ENCODE results near the gene KLHL5. TPM values are rescaled to one million over a fixed set of nuclear protein-coding genes. Genes with fewer than 3 reads are reported as not detected.
A peak's percentile ranks its signal among the peaks of the same experiment; 100 is the strongest.

Gene KLHL5
- total and polyA plus RNA-seq, 9 of the 15 experiments (the other 6 are each of a cell fraction or from before 2014, with no cell fraction given): 8.0 to 30.8 (median 22.1) TPM

- POLR2A ChIA-PET: interaction anchor here (0.5 to 1.8 kb wide), 3 partner anchors 19 to 264 kb away, joined by 3 to 7 read pairs (median 4); no protein-coding TSS in a partner anchor
- no peak overlapping the region for H3K9ac ChIP-seq (ENCODE audit: insufficient read depth in 1 of 2, low read depth in 2 of 2, low read length in 2 of 2)
- peak overlapping the region; percentile 89; the same call in 1 of the 2 replicates for H2AFZ ChIP-seq (ENCODE audit: low read depth, low read length)
- no TSS peak for BruUV-seq (replicated peaks)
- H3K27me3 ChIP-seq (ENCODE audit: control insufficient read depth in 2 of 2, insufficient read depth in 2 of 2, low read length in 2 of 2): no peaks in the 10 kb centered on the region
- no peak overlapping the region for H3K4me2 ChIP-seq (ENCODE audit: insufficient read depth, low read length)
- in situ Hi-C loops (cut with MboI): no loop called here
- intact Hi-C loops (cut with micrococcal nuclease): loop anchor here (2.0 kb wide), 1 partner anchor 20 kb away; no protein-coding TSS in a partner anchor
- WGBS (ENCODE audit: insufficient coverage, low coverage, missing lambda C conversion rate): 91% methylated on average over 3 of the region's 3 CpGs
- H3K9me3 ChIP-seq (replicated peaks; ENCODE audit: control insufficient read depth, insufficient read depth, low read depth, low read length): no peaks in the 10 kb centered on the region
- no peaks in the 10 kb centered on the region for H3K9me1 ChIP-seq (ENCODE audit: control insufficient read depth, insufficient read depth, low read length)
- DNase-seq (ENCODE audit: extremely low read depth in 1 of 4, low spot score in 3 of 4): no peak
- no peaks in the 10 kb centered on the region for H3K36me3 ChIP-seq (ENCODE audit: control insufficient read depth, insufficient read depth, low read length)
- no peaks in the 10 kb centered on the region for H4K20me1 ChIP-seq (replicated peaks; ENCODE audit: control insufficient read depth, insufficient read depth, low read length)
- H3K79me2 ChIP-seq (ENCODE audit: control insufficient read depth, insufficient read depth, low read length): no peaks in the 10 kb centered on the region; the same call in 2 of the 3 replicates
- ATAC-seq: no peak
- FAIRE-seq: no peak
- no peak overlapping the region for H3K4me3 ChIP-seq
- peak overlapping the region; percentile 82; the same call in 1 of the 3 replicates for H3K27ac ChIP-seq (ENCODE audit: extremely low read depth, low read depth, low read length)
- CTCF ChIA-PET (ENCODE audit: low intra/inter-chr PET ratio): no interaction called here
- H3K4me1 ChIP-seq (replicated peaks in 1 of 2; ENCODE audit: control insufficient read depth in 2 of 2, insufficient read depth in 2 of 2, low read length in 2 of 2): peaks cover 7 to 11% of the 10 kb centered on the region in 2 experiments; a peak in 2 of 5 replicates
- TF ChIP-seq SMARCA5 (IDR thresholded peaks at IDR 0.05) (peak; percentile 41; the same call in 1 of the 2 replicates), HNRNPH1 (optimal IDR thresholded peaks at IDR 0.05; ENCODE audit: low read depth, low read length) (no peak), ADNP (tag; IDR thresholded peaks at IDR 0.05) (0 out of 2 replicates have a peak, but pooled peaks have one; percentile 33), ZSCAN29 (IDR thresholded peaks at IDR 0.05) (no peak), SRF (CRISPR knock-in tag; IDR thresholded peaks at IDR 0.05) (no peak), GABPB1 (CRISPR knock-in tag; IDR thresholded peaks at IDR 0.05) (no peak), TCF15 (CRISPR knock-in tag; IDR thresholded peaks at IDR 0.05) (no peak), SMARCE1 (IDR thresholded peaks at IDR 0.05) (no peak), IFI16 (CRISPR knock-in tag; IDR thresholded peaks at IDR 0.05) (no peak), ZNF146 (CRISPR knock-in tag; IDR thresholded peaks at IDR 0.05; ENCODE audit: unreplicated experiment) (peak; percentile 94), SAFB2 (IDR thresholded peaks at IDR 0.05; ENCODE audit: borderline replicate concordance, low read depth, low read length, severe bottlenecking) (no peak), SIN3A (IDR thresholded peaks at IDR 0.05; ENCODE audit: borderline replicate concordance in 2 of 2, control insufficient read depth in 1 of 2, low read depth in 2 of 2, low read length in 2 of 2) (no peak), HMG20B (CRISPR knock-in tag; IDR thresholded peaks at IDR 0.05) (no peak), HLTF (IDR thresholded peaks at IDR 0.05) (no peak), PPARD (CRISPR knock-in tag; IDR thresholded peaks at IDR 0.05) (no peak), NKRF (IDR thresholded peaks at IDR 0.05; ENCODE audit: borderline replicate concordance) (no peak), ETV5 (CRISPR knock-in tag; IDR thresholded peaks at IDR 0.05; ENCODE audit: low read depth) (no peak), ID3 (CRISPR knock-in tag; IDR thresholded peaks at IDR 0.05) (no peak), ID3 (tag; IDR thresholded peaks at IDR 0.05) (no peak), TARDBP (IDR thresholded peaks at IDR 0.05) (no peak), HDAC6 (IDR thresholded peaks at IDR 0.05; ENCODE audit: low read depth, low read length) (no peak), TRIM24 (IDR thresholded peaks at IDR 0.05) (peak; percentile 56 to 77; a peak in 1 of 4 replicates)
Observed at GRCh38 chr4:39024311-39024865, 37.6 kb upstream of the KLHL5 start.
